ENCODE data around the gene TUFT1.

The TUFT1 gene

GRCh38 chr1:151584278-151584677 is 44.2 kb downstream of the TUFT1 start:
- Histone ChIP-seq H3K18ac (ENCODE audit: low read depth in 1 of 2, low read length in 2 of 2) (no peak overlapping the region), H3K9ac (ENCODE audit: low read length) (no peak overlapping the region), H2BK120ac (ENCODE audit: low read depth, low read length) (no peak overlapping the region), H2BK15ac (ENCODE audit: low read depth, poor library complexity, severe bottlenecking) (peak overlapping the region; percentile 78), H3K4ac (ENCODE audit: low read depth in 1 of 2, low read length in 2 of 2) (no peak overlapping the region), H3K4me2 (ENCODE audit: low read length, poor library complexity, severe bottlenecking) (no peak overlapping the region), H2AK5ac (ENCODE audit: low read length, severe bottlenecking) (peak overlapping the region; percentile 90), H3K27ac (ENCODE audit: low read length, poor library complexity, severe bottlenecking) (peak overlapping the region; percentile 93), H2BK5ac (ENCODE audit: low read depth, low read length, poor library complexity, severe bottlenecking) (no peak overlapping the region), H3K23ac (ENCODE audit: low read length in 2 of 2) (no peak overlapping the region), H3K4me3 (ENCODE audit: insufficient read depth in 1 of 2, low read depth in 1 of 2, low read length in 2 of 2) (no peak overlapping the region), H3K4me1 (ENCODE audit: control insufficient read depth, insufficient read depth, low read depth, low read length) (peaks cover 17% of the 10 kb centered on the region), H3K36me3 (ENCODE audit: control insufficient read depth in 1 of 2, insufficient read depth in 2 of 2, low read depth in 1 of 2, low read length in 2 of 2) (peaks cover 15 to 25% of the 10 kb centered on the region in 2 experiments), H3K14ac (ENCODE audit: low read length in 2 of 2) (no peak overlapping the region), H3K27me3 (ENCODE audit: control insufficient read depth in 1 of 2, insufficient read depth in 1 of 2, low read length in 2 of 2) (no peaks in the 10 kb centered on the region), H3K79me1 (replicated peaks; ENCODE audit: low read length, poor library complexity, severe bottlenecking) (no peaks in the 10 kb centered on the region), H4K8ac (ENCODE audit: low read length) (no peak overlapping the region), H2BK12ac (ENCODE audit: low read length in 2 of 2) (no peak overlapping the region), H3K9me3 (ENCODE audit: control insufficient read depth, low read length) (no peaks in the 10 kb centered on the region), H2AFZ (ENCODE audit: low read depth, low read length) (no peak overlapping the region), H4K91ac (ENCODE audit: low read length) (no peak overlapping the region)
- DNase-seq, result no peak
- 72% methylated on average over 6 of the region's 6 CpGs for WGBS

- Histone ChIP-seq H3K36me3 (ENCODE audit: control insufficient read depth in 1 of 2, insufficient read depth in 2 of 2, low read depth in 1 of 2, low read length in 2 of 2) (peaks cover 15 to 20% of the 10 kb centered on the region in 2 experiments), H3K9ac (ENCODE audit: low read length) (no peak overlapping the region), H3K4ac (ENCODE audit: low read depth in 1 of 2, low read length in 2 of 2) (no peak overlapping the region), H3K27ac (ENCODE audit: low read length, poor library complexity, severe bottlenecking) (peak overlapping the region; percentile 93), H2AK5ac (ENCODE audit: low read length, severe bottlenecking) (peak overlapping the region; percentile 90), H3K4me3 (ENCODE audit: insufficient read depth in 1 of 2, low read depth in 1 of 2, low read length in 2 of 2) (no peak overlapping the region), H3K79me1 (replicated peaks; ENCODE audit: low read length, poor library complexity, severe bottlenecking) (no peaks in the 10 kb centered on the region), H2BK12ac (ENCODE audit: low read length in 2 of 2) (no peak overlapping the region), H4K8ac (ENCODE audit: low read length) (no peak overlapping the region), H3K23ac (ENCODE audit: low read length in 2 of 2) (no peak overlapping the region), H4K91ac (ENCODE audit: low read length) (no peak overlapping the region), H2BK5ac (ENCODE audit: low read depth, low read length, poor library complexity, severe bottlenecking) (no peak overlapping the region), H2BK120ac (ENCODE audit: low read depth, low read length) (no peak overlapping the region), H3K14ac (ENCODE audit: low read length in 2 of 2) (no peak overlapping the region), H3K27me3 (ENCODE audit: control insufficient read depth in 1 of 2, insufficient read depth in 1 of 2, low read length in 2 of 2) (no peaks in the 10 kb centered on the region), H2BK15ac (ENCODE audit: low read depth, poor library complexity, severe bottlenecking) (no peak overlapping the region), H3K18ac (ENCODE audit: low read depth in 1 of 2, low read length in 2 of 2) (no peak overlapping the region), H2AFZ (ENCODE audit: low read depth, low read length) (no peak overlapping the region), H3K4me2 (ENCODE audit: low read length, poor library complexity, severe bottlenecking) (no peak overlapping the region), H3K4me1 (ENCODE audit: control insufficient read depth, insufficient read depth, low read depth, low read length) (peaks cover 14% of the 10 kb centered on the region), H3K9me3 (ENCODE audit: control insufficient read depth, low read length) (no peaks in the 10 kb centered on the region)
- 83% methylated on average over 7 of the region's 7 CpGs for WGBS
- no peak for DNase-seq
Observed at GRCh38 chr1:151584780-151585179, 44.7 kb downstream of the TUFT1 start.

GRCh38 chr1:151585622-151586021 is 45.5 kb downstream of the TUFT1 start:
- H3K27ac ChIP-seq (ENCODE audit: low read length, poor library complexity, severe bottlenecking), result peak overlapping the region; percentile 93
- peaks cover under 1% of the 10 kb centered on the region for H3K9me3 ChIP-seq (ENCODE audit: control insufficient read depth, low read length)
- H3K18ac ChIP-seq (ENCODE audit: low read depth in 1 of 2, low read length in 2 of 2), result no peak overlapping the region
- peak; percentile 60 for DNase-seq
- H3K14ac ChIP-seq (ENCODE audit: low read length in 2 of 2), result no peak overlapping the region
- no peak overlapping the region for H2BK5ac ChIP-seq (ENCODE audit: low read depth, low read length, poor library complexity, severe bottlenecking)
- no peak overlapping the region for H3K9ac ChIP-seq (ENCODE audit: low read length)
- H3K27me3 ChIP-seq (ENCODE audit: control insufficient read depth in 1 of 2, insufficient read depth in 1 of 2, low read length in 2 of 2), result no peaks in the 10 kb centered on the region
- 30% methylated on average over 1 of the region's 1 CpG for WGBS
- H2BK120ac ChIP-seq (ENCODE audit: low read depth, low read length), result no peak overlapping the region
- no peak overlapping the region for H3K4ac ChIP-seq (ENCODE audit: low read depth in 1 of 2, low read length in 2 of 2)
- peaks cover 12 to 13% of the 10 kb centered on the region in 2 experiments for H3K36me3 ChIP-seq (ENCODE audit: control insufficient read depth in 1 of 2, insufficient read depth in 2 of 2, low read depth in 1 of 2, low read length in 2 of 2)
- H4K8ac ChIP-seq (ENCODE audit: low read length), result peak overlapping the region; percentile 33
- no peak overlapping the region for H2BK12ac ChIP-seq (ENCODE audit: low read length in 2 of 2)
- H3K4me3 ChIP-seq (ENCODE audit: insufficient read depth in 1 of 2, low read depth in 1 of 2, low read length in 2 of 2), result no peak overlapping the region
- peaks cover 13% of the 10 kb centered on the region for H3K4me1 ChIP-seq (ENCODE audit: control insufficient read depth, insufficient read depth, low read depth, low read length)
- H3K4me2 ChIP-seq (ENCODE audit: low read length, poor library complexity, severe bottlenecking), result no peak overlapping the region
- H3K23ac ChIP-seq (ENCODE audit: low read length in 2 of 2), result no peak overlapping the region
- H3K79me1 ChIP-seq (replicated peaks; ENCODE audit: low read length, poor library complexity, severe bottlenecking), result no peaks in the 10 kb centered on the region
- H4K91ac ChIP-seq (ENCODE audit: low read length), result no peak overlapping the region
- no peak overlapping the region for H2AFZ ChIP-seq (ENCODE audit: low read depth, low read length)
- no peak overlapping the region for H2AK5ac ChIP-seq (ENCODE audit: low read length, severe bottlenecking)
- no peak overlapping the region for H2BK15ac ChIP-seq (ENCODE audit: low read depth, poor library complexity, severe bottlenecking)

- Histone ChIP-seq H4K91ac (ENCODE audit: low read length) (no peak overlapping the region), H3K27me3 (ENCODE audit: control insufficient read depth in 1 of 2, insufficient read depth in 1 of 2, low read length in 2 of 2) (no peaks in the 10 kb centered on the region), H3K79me1 (replicated peaks; ENCODE audit: low read length, poor library complexity, severe bottlenecking) (no peaks in the 10 kb centered on the region), H4K8ac (ENCODE audit: low read length) (no peak overlapping the region), H2AFZ (ENCODE audit: low read depth, low read length) (no peak overlapping the region), H2BK15ac (ENCODE audit: low read depth, poor library complexity, severe bottlenecking) (no peak overlapping the region), H3K36me3 (ENCODE audit: control insufficient read depth in 1 of 2, insufficient read depth in 2 of 2, low read depth in 1 of 2, low read length in 2 of 2) (no peaks in the 10 kb centered on the region), H2AK5ac (ENCODE audit: low read length, severe bottlenecking) (no peak overlapping the region), H3K9ac (ENCODE audit: low read length) (no peak overlapping the region), H3K14ac (ENCODE audit: low read length in 2 of 2) (no peak overlapping the region), H3K4me1 (ENCODE audit: control insufficient read depth, insufficient read depth, low read depth, low read length) (peaks cover 3% of the 10 kb centered on the region), H3K23ac (ENCODE audit: low read length in 2 of 2) (no peak overlapping the region), H2BK12ac (ENCODE audit: low read length in 2 of 2) (no peak overlapping the region), H3K9me3 (ENCODE audit: control insufficient read depth, low read length) (peaks cover 8% of the 10 kb centered on the region), H3K4me3 (ENCODE audit: insufficient read depth in 1 of 2, low read depth in 1 of 2, low read length in 2 of 2) (no peak overlapping the region), H3K4me2 (ENCODE audit: low read length, poor library complexity, severe bottlenecking) (no peak overlapping the region), H2BK120ac (ENCODE audit: low read depth, low read length) (no peak overlapping the region), H2BK5ac (ENCODE audit: low read depth, low read length, poor library complexity, severe bottlenecking) (no peak overlapping the region), H3K18ac (ENCODE audit: low read depth in 1 of 2, low read length in 2 of 2) (no peak overlapping the region), H3K4ac (ENCODE audit: low read depth in 1 of 2, low read length in 2 of 2) (no peak overlapping the region), H3K27ac (ENCODE audit: low read length, poor library complexity, severe bottlenecking) (no peak overlapping the region)
- WGBS, result 94% methylated on average over 3 of the region's 3 CpGs
- no peak for DNase-seq
Observed at GRCh38 chr1:151590961-151591360, 50.9 kb downstream of the TUFT1 start.

Data from mesenchymal stem cell (in vitro differentiated cells and primary cell).